HEK293 (cell line): ENCODE measurements around the gene HSH2D.

Experiments
- CTCF ChIA-PET: fragments of 350-600 bp; formaldehyde crosslinking; extraction: SDS; loops from one replicate; lab custom pipeline; 2021; ENCODE audit warnings: antibody characterized with exemption; lab: Yijun Ruan, JAX
- POLR2A ChIA-PET: fragments of 300-600 bp; formaldehyde crosslinking; extraction: SDS; loops from one replicate; lab custom pipeline; 2020; ENCODE audit warnings: antibody characterized with exemption, inconsistent platforms; lab: Yijun Ruan, JAX
- H3K27ac ChIP-seq: fragments of 200-500 bp; sonication (Bioruptor generic); 2 replicates; pipeline ENCODE4 v1.5.1; 2014; ENCODE audit warnings: low read depth, low read length, control low read depth, inconsistent platforms; ENCODE audit errors: extremely low read depth
- H3K36me3 ChIP-seq, 2 experiments: fragments of 200-500 bp in 1 of 2; sonication (Bioruptor generic) in 1 of 2; 1 replicate in 1 of 2; 2 replicates in 1 of 2; pipeline ENCODE4 v1.5.1; 2014 to 2017; ENCODE audit warnings: inconsistent platforms in 2 of 2, low read length in 2 of 2; ENCODE audit not compliant: control insufficient read depth in 2 of 2, insufficient read depth in 1 of 2
- H3K4me1 ChIP-seq: fragments of 200-500 bp; sonication (Bioruptor generic); 2 replicates; pipeline ENCODE4 v1.5.1; 2014; ENCODE audit warnings: mild to moderate bottlenecking, low read length, inconsistent platforms; ENCODE audit not compliant: control insufficient read depth, insufficient read depth
- H3K4me3 ChIP-seq: 2 replicates; pipeline ENCODE4 v1.5.1; 2011; ENCODE audit warnings: low read depth, mild to moderate bottlenecking, control low read depth, low read length, moderate library complexity
- H3K9me3 ChIP-seq: fragments of 200-500 bp; sonication (Bioruptor generic); 2 replicates; pipeline ENCODE4 v1.5.1; 2014; ENCODE audit warnings: low read depth, low read length, inconsistent platforms; ENCODE audit not compliant: control insufficient read depth, insufficient read depth
- PRDM1 ChIP-seq: fragments of 450-650 bp; formaldehyde crosslinking; IDR thresholded peaks from 2 replicates; pipeline ENCODE4; 2016; ENCODE audit warnings: missing biosample characterization, missing genetic modification characterization
- ZBTB1 ChIP-seq: fragments of 450-650 bp; formaldehyde crosslinking; IDR thresholded peaks from 2 replicates; pipeline ENCODE4 v1.5.1; 2016; ENCODE audit warnings: missing biosample characterization, missing genetic modification characterization
- ZEB2 ChIP-seq: fragments of 450-650 bp; formaldehyde crosslinking; IDR thresholded peaks from 2 replicates; pipeline ENCODE4 v1.5.1; 2016; ENCODE audit warnings: missing biosample characterization, missing genetic modification characterization
- ZNF114 ChIP-seq: fragments of 450-650 bp; formaldehyde crosslinking; IDR thresholded peaks from 2 replicates; pipeline ENCODE4 v1.5.0; 2017; ENCODE audit warnings: missing biosample characterization, missing genetic modification characterization
- ZNF155 ChIP-seq: fragments of 450-650 bp; formaldehyde crosslinking; IDR thresholded peaks from 2 replicates; pipeline ENCODE4 v1.5.1; 2016; ENCODE audit warnings: missing biosample characterization, missing genetic modification characterization
- ZNF174 ChIP-seq: fragments of 450-650 bp; formaldehyde crosslinking; IDR thresholded peaks from 2 replicates; pipeline ENCODE4 v1.5.0; 2017; ENCODE audit warnings: missing biosample characterization, mild to moderate bottlenecking, missing genetic modification characterization
- ZNF366 ChIP-seq: fragments of 450-650 bp; formaldehyde crosslinking; conservative IDR thresholded peaks from 2 replicates; pipeline ENCODE4 v1.5.1; 2016; ENCODE audit warnings: missing biosample characterization, missing genetic modification characterization
- ZNF521 ChIP-seq: fragments of 450-650 bp; formaldehyde crosslinking; IDR thresholded peaks from 2 replicates; pipeline ENCODE4 v1.5.1; 2017; ENCODE audit warnings: missing biosample characterization, mild to moderate bottlenecking, missing genetic modification characterization
- ZNF530 ChIP-seq: fragments of 450-650 bp; formaldehyde crosslinking; IDR thresholded peaks from 2 replicates; pipeline ENCODE4 v1.5.1; 2016; ENCODE audit warnings: low read depth, missing biosample characterization, missing genetic modification characterization
- ZNF610 ChIP-seq: fragments of 450-650 bp; formaldehyde crosslinking; IDR thresholded peaks from 2 replicates; pipeline ENCODE4 v1.5.1; 2016; ENCODE audit warnings: missing biosample characterization, missing genetic modification characterization, borderline replicate concordance
- TF ChIP-seq, protein P1 (sequence below): fragments of 450-650 bp; formaldehyde crosslinking; IDR thresholded peaks from 2 replicates; pipeline ENCODE4 v1.5.1; 2017; ENCODE audit warnings: missing biosample characterization, missing genetic modification characterization
- TF ChIP-seq, protein P2 (sequence below): fragments of 450-650 bp; formaldehyde crosslinking; IDR thresholded peaks from 2 replicates; pipeline ENCODE4 v1.5.1; 2016; ENCODE audit warnings: missing biosample characterization, missing genetic modification characterization
- TF ChIP-seq, protein P3 (sequence below): fragments of 450-650 bp; formaldehyde crosslinking; IDR thresholded peaks from 2 replicates; pipeline ENCODE4 v1.5.0; 2017; ENCODE audit warnings: missing biosample characterization, missing genetic modification characterization, borderline replicate concordance
- TF ChIP-seq, protein P4 (sequence below): fragments of 450-650 bp; formaldehyde crosslinking; conservative IDR thresholded peaks from 2 replicates; pipeline ENCODE4 v1.5.1; 2016; ENCODE audit warnings: low read depth, missing biosample characterization, missing genetic modification characterization
- TF ChIP-seq, protein P5 (sequence below): fragments of 450-650 bp; formaldehyde crosslinking; IDR thresholded peaks from 2 replicates; pipeline ENCODE4 v1.5.1; 2016; ENCODE audit warnings: missing biosample characterization, missing genetic modification characterization
- TF ChIP-seq, protein P6 (sequence below): fragments of 450-650 bp; formaldehyde crosslinking; IDR thresholded peaks from 2 replicates; pipeline ENCODE4 v1.5.1; 2016; ENCODE audit warnings: missing biosample characterization, missing genetic modification characterization
- TF ChIP-seq, protein P7 (sequence below): fragments of 450-650 bp; formaldehyde crosslinking; IDR thresholded peaks from 2 replicates; pipeline ENCODE4 v1.5.1; 2016; ENCODE audit warnings: missing biosample characterization, missing genetic modification characterization
- TF ChIP-seq, protein P8 (sequence below): fragments of 450-650 bp; formaldehyde crosslinking; IDR thresholded peaks from 2 replicates; pipeline ENCODE4 v1.5.1; 2016; ENCODE audit warnings: missing biosample characterization, missing genetic modification characterization

HSH2D gene

DNA sequence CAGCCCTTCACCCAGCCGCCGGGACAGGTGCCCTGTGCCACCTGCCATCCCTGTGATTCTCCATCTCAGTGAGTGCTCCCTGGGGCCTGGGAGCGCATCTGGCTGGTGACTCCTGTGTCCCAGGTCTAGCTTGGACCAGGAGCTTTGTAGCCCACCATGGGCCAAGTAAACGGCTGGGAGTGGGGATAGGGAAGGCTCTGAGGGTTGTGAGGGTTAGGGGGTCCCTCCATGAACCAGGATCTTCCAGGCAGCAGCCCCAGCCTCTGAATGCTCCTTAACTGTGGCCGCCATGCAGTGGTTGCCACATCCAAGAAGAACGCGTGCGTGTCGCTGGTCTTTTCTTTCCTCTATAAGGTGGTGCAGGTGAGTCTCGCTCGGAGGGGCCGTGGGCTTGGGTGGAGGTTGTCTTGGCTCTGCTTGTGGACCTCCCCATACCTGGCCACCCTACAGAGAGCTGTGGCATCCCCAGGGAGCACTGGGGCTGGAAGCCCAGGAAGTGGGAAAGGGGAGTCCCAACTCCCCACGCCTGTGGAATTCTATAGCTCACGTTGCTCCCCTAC is 62.6 kb downstream of the HSH2D start (continued):
- TF ChIP-seq, protein P1, sequence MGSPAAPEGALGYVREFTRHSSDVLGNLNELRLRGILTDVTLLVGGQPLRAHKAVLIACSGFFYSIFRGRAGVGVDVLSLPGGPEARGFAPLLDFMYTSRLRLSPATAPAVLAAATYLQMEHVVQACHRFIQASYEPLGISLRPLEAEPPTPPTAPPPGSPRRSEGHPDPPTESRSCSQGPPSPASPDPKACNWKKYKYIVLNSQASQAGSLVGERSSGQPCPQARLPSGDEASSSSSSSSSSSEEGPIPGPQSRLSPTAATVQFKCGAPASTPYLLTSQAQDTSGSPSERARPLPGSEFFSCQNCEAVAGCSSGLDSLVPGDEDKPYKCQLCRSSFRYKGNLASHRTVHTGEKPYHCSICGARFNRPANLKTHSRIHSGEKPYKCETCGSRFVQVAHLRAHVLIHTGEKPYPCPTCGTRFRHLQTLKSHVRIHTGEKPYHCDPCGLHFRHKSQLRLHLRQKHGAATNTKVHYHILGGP (tag by site-specific recombination): no peak
- no peak for TF ChIP-seq ZNF114
- TF ChIP-seq ZNF530 (tag by site-specific recombination): no peak
- TF ChIP-seq ZNF174 (tag by site-specific recombination): no peak
- TF ChIP-seq, protein P2, sequence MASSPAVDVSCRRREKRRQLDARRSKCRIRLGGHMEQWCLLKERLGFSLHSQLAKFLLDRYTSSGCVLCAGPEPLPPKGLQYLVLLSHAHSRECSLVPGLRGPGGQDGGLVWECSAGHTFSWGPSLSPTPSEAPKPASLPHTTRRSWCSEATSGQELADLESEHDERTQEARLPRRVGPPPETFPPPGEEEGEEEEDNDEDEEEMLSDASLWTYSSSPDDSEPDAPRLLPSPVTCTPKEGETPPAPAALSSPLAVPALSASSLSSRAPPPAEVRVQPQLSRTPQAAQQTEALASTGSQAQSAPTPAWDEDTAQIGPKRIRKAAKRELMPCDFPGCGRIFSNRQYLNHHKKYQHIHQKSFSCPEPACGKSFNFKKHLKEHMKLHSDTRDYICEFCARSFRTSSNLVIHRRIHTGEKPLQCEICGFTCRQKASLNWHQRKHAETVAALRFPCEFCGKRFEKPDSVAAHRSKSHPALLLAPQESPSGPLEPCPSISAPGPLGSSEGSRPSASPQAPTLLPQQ (tag by site-specific recombination): no peak
- TF ChIP-seq ZNF521 (tag by site-specific recombination): no peak
- no peak for TF ChIP-seq ZEB2 (tag by site-specific recombination)
- TF ChIP-seq, protein P3, sequence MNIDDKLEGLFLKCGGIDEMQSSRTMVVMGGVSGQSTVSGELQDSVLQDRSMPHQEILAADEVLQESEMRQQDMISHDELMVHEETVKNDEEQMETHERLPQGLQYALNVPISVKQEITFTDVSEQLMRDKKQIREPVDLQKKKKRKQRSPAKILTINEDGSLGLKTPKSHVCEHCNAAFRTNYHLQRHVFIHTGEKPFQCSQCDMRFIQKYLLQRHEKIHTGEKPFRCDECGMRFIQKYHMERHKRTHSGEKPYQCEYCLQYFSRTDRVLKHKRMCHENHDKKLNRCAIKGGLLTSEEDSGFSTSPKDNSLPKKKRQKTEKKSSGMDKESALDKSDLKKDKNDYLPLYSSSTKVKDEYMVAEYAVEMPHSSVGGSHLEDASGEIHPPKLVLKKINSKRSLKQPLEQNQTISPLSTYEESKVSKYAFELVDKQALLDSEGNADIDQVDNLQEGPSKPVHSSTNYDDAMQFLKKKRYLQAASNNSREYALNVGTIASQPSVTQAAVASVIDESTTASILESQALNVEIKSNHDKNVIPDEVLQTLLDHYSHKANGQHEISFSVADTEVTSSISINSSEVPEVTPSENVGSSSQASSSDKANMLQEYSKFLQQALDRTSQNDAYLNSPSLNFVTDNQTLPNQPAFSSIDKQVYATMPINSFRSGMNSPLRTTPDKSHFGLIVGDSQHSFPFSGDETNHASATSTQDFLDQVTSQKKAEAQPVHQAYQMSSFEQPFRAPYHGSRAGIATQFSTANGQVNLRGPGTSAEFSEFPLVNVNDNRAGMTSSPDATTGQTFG (tag by site-specific recombination): no peak
- TF ChIP-seq, protein P4, sequence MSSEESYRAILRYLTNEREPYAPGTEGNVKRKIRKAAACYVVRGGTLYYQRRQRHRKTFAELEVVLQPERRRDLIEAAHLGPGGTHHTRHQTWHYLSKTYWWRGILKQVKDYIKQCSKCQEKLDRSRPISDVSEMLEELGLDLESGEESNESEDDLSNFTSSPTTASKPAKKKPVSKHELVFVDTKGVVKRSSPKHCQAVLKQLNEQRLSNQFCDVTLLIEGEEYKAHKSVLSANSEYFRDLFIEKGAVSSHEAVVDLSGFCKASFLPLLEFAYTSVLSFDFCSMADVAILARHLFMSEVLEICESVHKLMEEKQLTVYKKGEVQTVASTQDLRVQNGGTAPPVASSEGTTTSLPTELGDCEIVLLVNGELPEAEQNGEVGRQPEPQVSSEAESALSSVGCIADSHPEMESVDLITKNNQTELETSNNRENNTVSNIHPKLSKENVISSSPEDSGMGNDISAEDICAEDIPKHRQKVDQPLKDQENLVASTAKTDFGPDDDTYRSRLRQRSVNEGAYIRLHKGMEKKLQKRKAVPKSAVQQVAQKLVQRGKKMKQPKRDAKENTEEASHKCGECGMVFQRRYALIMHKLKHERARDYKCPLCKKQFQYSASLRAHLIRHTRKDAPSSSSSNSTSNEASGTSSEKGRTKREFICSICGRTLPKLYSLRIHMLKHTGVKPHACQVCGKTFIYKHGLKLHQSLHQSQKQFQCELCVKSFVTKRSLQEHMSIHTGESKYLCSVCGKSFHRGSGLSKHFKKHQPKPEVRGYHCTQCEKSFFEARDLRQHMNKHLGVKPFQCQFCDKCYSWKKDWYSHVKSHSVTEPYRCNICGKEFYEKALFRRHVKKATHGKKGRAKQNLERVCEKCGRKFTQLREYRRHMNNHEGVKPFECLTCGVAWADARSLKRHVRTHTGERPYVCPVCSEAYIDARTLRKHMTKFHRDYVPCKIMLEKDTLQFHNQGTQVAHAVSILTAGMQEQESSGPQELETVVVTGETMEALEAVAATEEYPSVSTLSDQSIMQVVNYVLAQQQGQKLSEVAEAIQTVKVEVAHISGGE (tag by site-specific recombination): no peak
- no peak for TF ChIP-seq ZNF366

DNA sequence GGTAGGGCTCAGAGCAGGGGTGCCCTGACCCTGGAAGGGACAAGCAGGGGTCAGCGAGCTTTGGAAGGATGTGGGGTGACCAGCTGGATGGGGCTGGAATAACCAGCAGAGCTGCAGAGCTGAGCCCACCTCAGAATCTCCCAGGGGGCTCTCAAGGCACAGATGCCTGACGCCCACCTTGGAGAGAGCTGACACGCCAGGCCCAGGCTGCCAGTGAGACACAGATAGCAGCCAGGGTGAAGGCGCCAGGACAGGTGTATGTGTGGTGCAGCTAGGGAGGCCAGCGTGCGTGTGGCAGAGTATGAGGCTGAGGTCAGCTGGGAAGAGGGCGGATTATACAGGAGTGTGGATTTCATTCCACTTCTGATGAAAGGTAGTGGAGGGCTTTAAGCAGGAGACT is 63.2 kb downstream of the HSH2D start:
- CTCF ChIA-PET: no interaction called here
- Histone ChIP-seq H3K4me3 (no peak overlapping the region), H3K4me1 (no peaks in the 10 kb centered on the region), H3K36me3 (peaks cover 21 to 97% of the 10 kb centered on the region in 2 experiments), H3K9me3 (no peaks in the 10 kb centered on the region), H3K27ac (no peak overlapping the region)
- POLR2A ChIA-PET: no interaction called here
- TF ChIP-seq ZNF610 (no peak), PRDM1 (tag by site-specific recombination) (no peak), ZBTB1 (tag by site-specific recombination) (no peak), ZNF155 (no peak)
- TF ChIP-seq, protein P5, sequence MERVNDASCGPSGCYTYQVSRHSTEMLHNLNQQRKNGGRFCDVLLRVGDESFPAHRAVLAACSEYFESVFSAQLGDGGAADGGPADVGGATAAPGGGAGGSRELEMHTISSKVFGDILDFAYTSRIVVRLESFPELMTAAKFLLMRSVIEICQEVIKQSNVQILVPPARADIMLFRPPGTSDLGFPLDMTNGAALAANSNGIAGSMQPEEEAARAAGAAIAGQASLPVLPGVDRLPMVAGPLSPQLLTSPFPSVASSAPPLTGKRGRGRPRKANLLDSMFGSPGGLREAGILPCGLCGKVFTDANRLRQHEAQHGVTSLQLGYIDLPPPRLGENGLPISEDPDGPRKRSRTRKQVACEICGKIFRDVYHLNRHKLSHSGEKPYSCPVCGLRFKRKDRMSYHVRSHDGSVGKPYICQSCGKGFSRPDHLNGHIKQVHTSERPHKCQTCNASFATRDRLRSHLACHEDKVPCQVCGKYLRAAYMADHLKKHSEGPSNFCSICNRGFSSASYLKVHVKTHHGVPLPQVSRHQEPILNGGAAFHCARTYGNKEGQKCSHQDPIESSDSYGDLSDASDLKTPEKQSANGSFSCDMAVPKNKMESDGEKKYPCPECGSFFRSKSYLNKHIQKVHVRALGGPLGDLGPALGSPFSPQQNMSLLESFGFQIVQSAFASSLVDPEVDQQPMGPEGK: no peak
- TF ChIP-seq, protein P6, sequence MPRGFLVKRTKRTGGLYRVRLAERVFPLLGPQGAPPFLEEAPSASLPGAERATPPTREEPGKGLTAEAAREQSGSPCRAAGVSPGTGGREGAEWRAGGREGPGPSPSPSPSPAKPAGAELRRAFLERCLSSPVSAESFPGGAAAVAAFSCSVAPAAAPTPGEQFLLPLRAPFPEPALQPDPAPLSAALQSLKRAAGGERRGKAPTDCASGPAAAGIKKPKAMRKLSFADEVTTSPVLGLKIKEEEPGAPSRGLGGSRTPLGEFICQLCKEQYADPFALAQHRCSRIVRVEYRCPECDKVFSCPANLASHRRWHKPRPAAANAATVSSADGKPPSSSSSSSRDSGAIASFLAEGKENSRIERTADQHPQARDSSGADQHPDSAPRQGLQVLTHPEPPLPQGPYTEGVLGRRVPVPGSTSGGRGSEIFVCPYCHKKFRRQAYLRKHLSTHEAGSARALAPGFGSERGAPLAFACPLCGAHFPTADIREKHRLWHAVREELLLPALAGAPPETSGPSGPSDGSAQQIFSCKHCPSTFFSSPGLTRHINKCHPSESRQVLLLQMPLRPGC (tag by site-specific recombination): no peak
- TF ChIP-seq, protein P7, sequence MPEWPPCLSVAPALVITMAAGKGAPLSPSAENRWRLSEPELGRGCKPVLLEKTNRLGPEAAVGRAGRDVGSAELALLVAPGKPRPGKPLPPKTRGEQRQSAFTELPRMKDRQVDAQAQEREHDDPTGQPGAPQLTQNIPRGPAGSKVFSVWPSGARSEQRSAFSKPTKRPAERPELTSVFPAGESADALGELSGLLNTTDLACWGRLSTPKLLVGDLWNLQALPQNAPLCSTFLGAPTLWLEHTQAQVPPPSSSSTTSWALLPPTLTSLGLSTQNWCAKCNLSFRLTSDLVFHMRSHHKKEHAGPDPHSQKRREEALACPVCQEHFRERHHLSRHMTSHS (tag by site-specific recombination): no peak
- TF ChIP-seq, protein P8, sequence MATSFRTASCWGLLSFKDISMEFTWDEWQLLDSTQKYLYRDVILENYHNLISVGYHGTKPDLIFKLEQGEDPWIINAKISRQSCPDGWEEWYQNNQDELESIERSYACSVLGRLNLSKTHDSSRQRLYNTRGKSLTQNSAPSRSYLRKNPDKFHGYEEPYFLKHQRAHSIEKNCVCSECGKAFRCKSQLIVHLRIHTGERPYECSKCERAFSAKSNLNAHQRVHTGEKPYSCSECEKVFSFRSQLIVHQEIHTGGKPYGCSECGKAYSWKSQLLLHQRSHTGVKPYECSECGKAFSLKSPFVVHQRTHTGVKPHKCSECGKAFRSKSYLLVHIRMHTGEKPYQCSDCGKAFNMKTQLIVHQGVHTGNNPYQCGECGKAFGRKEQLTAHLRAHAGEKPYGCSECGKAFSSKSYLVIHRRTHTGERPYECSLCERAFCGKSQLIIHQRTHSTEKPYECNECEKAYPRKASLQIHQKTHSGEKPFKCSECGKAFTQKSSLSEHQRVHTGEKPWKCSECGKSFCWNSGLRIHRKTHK (tag by site-specific recombination): no peak
